Measurements from ENCODE around the gene MSLN. TPM values are rescaled to one million over a fixed set of nuclear protein-coding genes. Genes with fewer than 3 reads are reported as not detected.
A peak's percentile ranks its signal among the peaks of the same experiment; 100 is the strongest.
"Not testable (repeated sequence)": the region's sequence is repeated elsewhere in the genome, so short reads cannot be mapped to it uniquely, and the experiment has no call there.

The MSLN gene
- total RNA-seq, 1 donor from 2014 or later: 93.3 TPM

DNA sequence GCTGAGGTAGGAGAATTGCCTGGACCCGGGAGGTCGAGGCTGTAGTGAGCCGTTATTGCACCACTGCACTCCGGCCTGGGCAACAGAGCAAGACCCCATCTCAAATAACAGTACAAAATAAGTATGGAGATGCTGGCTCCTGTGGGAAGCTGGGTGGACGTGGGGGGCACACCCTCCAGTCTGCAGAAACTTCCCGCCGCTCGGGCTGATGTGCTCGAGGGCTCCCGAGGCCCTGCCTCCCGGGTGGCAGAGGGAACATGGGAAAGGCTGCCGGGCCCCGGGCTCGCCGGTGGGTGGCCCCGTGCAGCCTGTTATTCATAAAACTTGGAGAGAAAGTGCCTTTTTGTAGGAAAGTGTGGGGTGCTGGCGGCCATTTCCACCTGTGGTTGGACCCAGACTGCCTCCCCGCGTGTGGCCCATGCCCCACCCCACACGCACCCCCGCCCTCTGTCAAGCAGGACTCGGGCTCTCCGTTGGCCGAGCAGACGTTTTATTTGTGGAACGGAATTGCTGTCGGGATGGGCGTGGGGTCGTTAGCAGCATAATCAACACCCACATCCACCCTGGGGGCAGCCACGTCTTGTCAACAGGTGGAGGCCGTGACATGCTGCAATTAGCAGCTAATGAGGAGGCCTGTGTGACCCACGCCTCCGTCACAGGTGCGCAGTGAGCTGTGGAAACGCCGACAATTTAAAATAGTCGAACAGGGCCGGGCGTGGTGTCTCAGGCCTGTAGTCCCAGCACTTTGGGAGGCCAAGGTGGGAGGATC lies 12.4 kb upstream of the MSLN start:
- peaks cover 3% of the 10 kb centered on the region for H3K27me3 ChIP-seq
- no peak for ATAC-seq
- H3K27ac ChIP-seq: no peak overlapping the region
- no peaks in the 10 kb centered on the region for H3K9me3 ChIP-seq
- TF ChIP-seq, protein P1, sequence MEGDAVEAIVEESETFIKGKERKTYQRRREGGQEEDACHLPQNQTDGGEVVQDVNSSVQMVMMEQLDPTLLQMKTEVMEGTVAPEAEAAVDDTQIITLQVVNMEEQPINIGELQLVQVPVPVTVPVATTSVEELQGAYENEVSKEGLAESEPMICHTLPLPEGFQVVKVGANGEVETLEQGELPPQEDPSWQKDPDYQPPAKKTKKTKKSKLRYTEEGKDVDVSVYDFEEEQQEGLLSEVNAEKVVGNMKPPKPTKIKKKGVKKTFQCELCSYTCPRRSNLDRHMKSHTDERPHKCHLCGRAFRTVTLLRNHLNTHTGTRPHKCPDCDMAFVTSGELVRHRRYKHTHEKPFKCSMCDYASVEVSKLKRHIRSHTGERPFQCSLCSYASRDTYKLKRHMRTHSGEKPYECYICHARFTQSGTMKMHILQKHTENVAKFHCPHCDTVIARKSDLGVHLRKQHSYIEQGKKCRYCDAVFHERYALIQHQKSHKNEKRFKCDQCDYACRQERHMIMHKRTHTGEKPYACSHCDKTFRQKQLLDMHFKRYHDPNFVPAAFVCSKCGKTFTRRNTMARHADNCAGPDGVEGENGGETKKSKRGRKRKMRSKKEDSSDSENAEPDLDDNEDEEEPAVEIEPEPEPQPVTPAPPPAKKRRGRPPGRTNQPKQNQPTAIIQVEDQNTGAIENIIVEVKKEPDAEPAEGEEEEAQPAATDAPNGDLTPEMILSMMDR (IDR thresholded peaks at IDR 0.05): no peak
- intact Hi-C loops (cut with DNase I): no loop called here
- no peaks in the 10 kb centered on the region for H3K36me3 ChIP-seq
- H3K4me1 ChIP-seq: no peaks in the 10 kb centered on the region
- DNase-seq: no peak
- no peak overlapping the region for H3K4me3 ChIP-seq

GRCh38 chr16:749010-749409 lies 11.5 kb upstream of the MSLN start:
- intact Hi-C loops (cut with DNase I): no loop called here
- ATAC-seq: no peak

DNA sequence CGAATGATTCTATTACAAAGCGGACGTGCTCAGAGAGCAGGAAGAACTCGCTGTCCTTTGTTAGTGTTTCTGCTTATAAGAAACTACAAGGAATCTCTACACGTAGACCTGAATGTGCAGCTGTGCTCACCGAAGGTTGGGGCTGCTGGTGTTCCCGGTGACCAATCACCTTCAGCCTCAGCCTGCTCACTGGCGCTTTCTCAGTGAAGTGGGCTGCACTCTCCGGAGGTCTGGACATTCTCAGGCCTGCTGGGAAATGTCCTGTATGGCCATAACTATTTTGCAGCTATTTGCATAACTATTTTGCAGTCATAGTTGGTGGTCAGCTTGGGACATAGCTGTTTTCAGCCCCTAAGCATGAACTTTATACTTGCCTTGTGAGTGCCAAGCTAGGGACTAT lies 10.0 kb upstream of the MSLN start:
- DNase-seq (no peak), ATAC-seq (no peak)
- Histone ChIP-seq H3K27ac (no peak overlapping the region), H3K4me1 (no peaks in the 10 kb centered on the region), H3K36me3 (no peaks in the 10 kb centered on the region), H3K27me3 (no peaks in the 10 kb centered on the region), H3K4me3 (no peak overlapping the region), H3K9me3 (no peaks in the 10 kb centered on the region)
- TF ChIP-seq, protein P1 (IDR thresholded peaks at IDR 0.05): no peak
- intact Hi-C loops (cut with DNase I): no loop called here

More at GRCh38 chr16:749010-749409, 11.5 kb upstream of the MSLN start:
- DNase-seq: no peak
- TF ChIP-seq, protein P1 (IDR thresholded peaks at IDR 0.05): no peak
- no peak overlapping the region for H3K4me3 ChIP-seq
- no peaks in the 10 kb centered on the region for H3K4me1 ChIP-seq
- H3K27ac ChIP-seq: no peak overlapping the region
- no peaks in the 10 kb centered on the region for H3K9me3 ChIP-seq
- no peaks in the 10 kb centered on the region for H3K36me3 ChIP-seq
- H3K27me3 ChIP-seq: peaks cover 3% of the 10 kb centered on the region

DNA sequence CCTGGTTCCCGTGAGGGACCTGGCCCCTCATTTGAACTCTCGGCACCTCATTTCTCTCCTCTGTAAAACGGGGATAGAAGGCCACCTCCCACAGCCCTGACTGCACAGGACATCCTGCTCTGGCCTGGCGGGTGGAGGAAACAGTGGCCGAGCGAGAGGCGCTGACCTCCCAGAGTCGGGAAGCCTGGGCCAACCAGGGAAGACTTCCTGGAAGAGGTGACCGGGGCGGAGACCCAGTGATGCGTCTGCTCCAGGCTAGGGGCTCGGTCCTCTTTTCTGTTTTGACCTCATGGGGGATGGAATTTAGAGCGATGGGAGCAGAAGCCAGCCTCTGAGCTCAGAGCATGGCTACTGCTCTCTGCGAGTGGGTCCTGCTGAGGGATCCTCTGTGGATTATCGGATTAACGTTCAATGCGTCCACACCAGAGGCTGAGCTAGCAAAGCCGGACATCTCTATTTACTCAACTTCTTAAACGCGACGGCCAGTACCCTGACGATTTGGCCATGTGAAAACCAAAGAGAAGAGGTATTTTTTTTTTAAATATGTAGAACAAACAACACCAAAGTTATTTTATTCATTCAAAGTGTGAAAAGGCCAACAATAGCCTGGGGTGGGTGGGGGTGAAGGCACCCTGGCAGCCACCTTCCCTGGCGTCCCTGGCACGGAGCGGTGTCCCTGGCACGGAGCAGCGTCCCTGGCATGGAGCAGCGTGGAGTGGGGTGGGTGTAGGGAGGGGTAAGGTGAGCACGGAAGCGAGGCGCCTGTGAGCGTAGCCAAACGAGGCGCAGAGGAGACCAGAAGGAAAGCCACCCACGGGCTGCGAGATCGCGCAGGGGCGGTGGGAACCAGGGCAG lies 9.2 kb upstream of the MSLN start:
- H3K27me3 ChIP-seq: no peaks in the 10 kb centered on the region
- DNase-seq: peak; percentile 68
- H3K4me3 ChIP-seq: no peak overlapping the region
- H3K27ac ChIP-seq: no peak overlapping the region
- H3K4me1 ChIP-seq: no peaks in the 10 kb centered on the region
- no peaks in the 10 kb centered on the region for H3K36me3 ChIP-seq
- intact Hi-C loops (cut with DNase I): no loop called here
- TF ChIP-seq, protein P1 (IDR thresholded peaks at IDR 0.05): no peak
- H3K9me3 ChIP-seq: no peaks in the 10 kb centered on the region
- ATAC-seq: peak; percentile 72

DNA sequence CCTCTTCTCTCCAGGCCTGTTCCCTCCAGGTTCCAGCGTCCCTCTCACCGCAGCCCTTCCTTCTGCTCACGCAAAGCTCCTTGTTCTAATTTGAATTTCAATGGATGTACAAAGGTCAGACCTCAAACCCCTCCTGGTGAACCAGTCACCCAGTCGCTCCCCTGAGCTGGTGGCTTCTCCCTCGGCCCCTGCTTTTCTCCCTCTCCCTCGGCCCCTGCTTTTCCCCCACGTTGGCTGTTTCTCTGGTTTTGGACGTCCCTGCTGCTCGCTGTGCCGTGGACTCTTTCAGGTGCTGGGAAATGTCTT lies 8.6 kb upstream of the MSLN start:
- Histone ChIP-seq H3K27me3 (no peaks in the 10 kb centered on the region), H3K27ac (no peak overlapping the region), H3K36me3 (no peaks in the 10 kb centered on the region), H3K9me3 (no peaks in the 10 kb centered on the region), H3K4me1 (no peaks in the 10 kb centered on the region), H3K4me3 (no peak overlapping the region)
- TF ChIP-seq, protein P1 (IDR thresholded peaks at IDR 0.05): no peak
- ATAC-seq (no peak), DNase-seq (no peak)
- intact Hi-C loops (cut with DNase I): no loop called here

DNA sequence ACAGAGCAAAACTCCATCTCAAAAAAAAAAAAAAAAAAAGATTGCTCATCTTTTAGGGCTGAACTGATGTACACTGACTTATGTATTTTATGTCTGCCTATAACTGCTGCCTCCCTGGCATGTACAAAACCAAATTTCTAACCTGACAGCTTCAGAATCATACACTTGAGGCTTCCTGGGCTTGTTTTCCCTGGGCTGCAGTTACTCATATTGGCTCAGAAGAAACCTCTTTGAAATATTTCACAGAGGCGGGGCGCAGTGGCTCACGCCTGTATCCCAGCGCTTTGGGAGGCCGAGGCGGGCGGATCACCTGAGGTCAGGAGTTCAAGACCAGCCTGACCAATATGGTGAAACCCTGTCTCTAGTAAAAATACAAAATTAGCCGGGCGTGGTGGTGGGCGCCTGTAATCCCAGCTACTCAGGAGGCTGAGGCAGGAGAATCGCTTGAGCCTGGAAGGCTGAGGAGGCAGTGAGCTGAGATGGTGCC lies 6.4 kb upstream of the MSLN start:
- H3K4me3 ChIP-seq; ATAC-seq; H3K27ac ChIP-seq; H3K36me3 ChIP-seq; intact Hi-C loops (cut with DNase I); H3K9me3 ChIP-seq; H3K4me1 ChIP-seq; H3K27me3 ChIP-seq; DNase-seq: not testable (repeated sequence)

Data from upper lobe of right lung (tissue), 1 donor.